GM18499 (cell line): ENCODE results near the gene ALG1L2.
"Not testable (repeated sequence)": the region's sequence is repeated elsewhere in the genome, so short reads cannot be mapped to it uniquely, and the experiment has no call there.

ENCODE experiments used
- ATAC-seq: cut with Tn5 transposase; IDR thresholded peaks from one replicate; pipeline ENCODE4 v1.9.1; 2021; ENCODE audit warnings: moderate number of reproducible peaks; ENCODE audit not compliant: insufficient read depth, unreplicated experiment

Gene ALG1L2

GRCh38 chr3:130119824-130120223 is 38.2 kb downstream of the ALG1L2 start:
- not testable (repeated sequence) for ATAC-seq

- not testable (repeated sequence) for ATAC-seq
Measured at GRCh38 chr3:130120291-130120690, 38.7 kb downstream of the ALG1L2 start.

- not testable (repeated sequence) for ATAC-seq
Measured at GRCh38 chr3:130122891-130123775, 41.5 kb downstream of the ALG1L2 start.

- not testable (repeated sequence) for ATAC-seq
Measured at GRCh38 chr3:130125406-130125805, 43.8 kb downstream of the ALG1L2 start.

- ATAC-seq = not testable (repeated sequence)
Measured at GRCh38 chr3:130136337-130136736, 54.7 kb downstream of the ALG1L2 start.

- ATAC-seq = not testable (repeated sequence)
Measured at GRCh38 chr3:130137685-130138084, 56.1 kb downstream of the ALG1L2 start.

GRCh38 chr3:130138992-130139391 is 57.4 kb downstream of the ALG1L2 start:
- ATAC-seq = not testable (repeated sequence)

- ATAC-seq = not testable (repeated sequence)
Measured at GRCh38 chr3:130140756-130141155, 59.1 kb downstream of the ALG1L2 start.

GRCh38 chr3:130143648-130144327 is 62.2 kb downstream of the ALG1L2 start:
- not testable (repeated sequence) for ATAC-seq

- ATAC-seq = not testable (repeated sequence)
Measured at GRCh38 chr3:130144328-130144650, 62.7 kb downstream of the ALG1L2 start.

GRCh38 chr3:130145456-130145855 is 63.8 kb downstream of the ALG1L2 start:
- ATAC-seq = not testable (repeated sequence)

- not testable (repeated sequence) for ATAC-seq
Measured at GRCh38 chr3:130146465-130146864, 64.8 kb downstream of the ALG1L2 start.
